GM12865 (cell line): ENCODE data around the gene ARSJ.

Experiments used
- DNase-seq: peaks from one replicate; pipeline ENCODE4 v3.0.0; 2010; ENCODE audit warnings: low read depth
- H3K4me3 ChIP-seq: 2 replicates; pipeline ENCODE4 v1.5.1; 2011; ENCODE audit warnings: mild to moderate bottlenecking, low read depth, low read length, control low read depth
- TF ChIP-seq, protein P1 (sequence below): IDR thresholded peaks from 2 replicates; pipeline ENCODE4 v1.5.1; 2011; ENCODE audit warnings: low read length, control low read depth, low read depth, inconsistent platforms; ENCODE audit not compliant: insufficient read depth; ENCODE audit errors: missing control alignments

The ARSJ gene

DNA sequence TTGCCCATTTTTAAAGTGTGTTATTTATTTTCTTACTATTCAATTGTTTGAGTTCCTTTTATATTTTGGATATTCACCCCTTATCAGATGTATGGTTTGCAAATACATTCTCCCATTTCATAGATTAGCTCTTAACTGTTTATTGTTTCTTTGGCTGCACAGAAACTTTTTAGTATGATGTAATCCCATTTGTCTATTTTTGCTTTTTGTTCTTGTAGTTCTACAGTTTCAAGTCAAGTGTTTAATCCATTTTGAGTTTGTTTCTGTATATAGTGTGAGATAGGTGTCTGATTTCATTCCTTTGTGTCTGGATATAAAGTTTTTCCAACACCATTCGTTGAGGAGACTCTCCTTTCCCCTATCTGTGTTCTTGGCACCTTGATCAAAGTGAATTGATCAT lies 120.5 kb downstream of the ARSJ start:
- no peak overlapping the region for H3K4me3 ChIP-seq
- DNase-seq: no peak
- TF ChIP-seq, protein P1, sequence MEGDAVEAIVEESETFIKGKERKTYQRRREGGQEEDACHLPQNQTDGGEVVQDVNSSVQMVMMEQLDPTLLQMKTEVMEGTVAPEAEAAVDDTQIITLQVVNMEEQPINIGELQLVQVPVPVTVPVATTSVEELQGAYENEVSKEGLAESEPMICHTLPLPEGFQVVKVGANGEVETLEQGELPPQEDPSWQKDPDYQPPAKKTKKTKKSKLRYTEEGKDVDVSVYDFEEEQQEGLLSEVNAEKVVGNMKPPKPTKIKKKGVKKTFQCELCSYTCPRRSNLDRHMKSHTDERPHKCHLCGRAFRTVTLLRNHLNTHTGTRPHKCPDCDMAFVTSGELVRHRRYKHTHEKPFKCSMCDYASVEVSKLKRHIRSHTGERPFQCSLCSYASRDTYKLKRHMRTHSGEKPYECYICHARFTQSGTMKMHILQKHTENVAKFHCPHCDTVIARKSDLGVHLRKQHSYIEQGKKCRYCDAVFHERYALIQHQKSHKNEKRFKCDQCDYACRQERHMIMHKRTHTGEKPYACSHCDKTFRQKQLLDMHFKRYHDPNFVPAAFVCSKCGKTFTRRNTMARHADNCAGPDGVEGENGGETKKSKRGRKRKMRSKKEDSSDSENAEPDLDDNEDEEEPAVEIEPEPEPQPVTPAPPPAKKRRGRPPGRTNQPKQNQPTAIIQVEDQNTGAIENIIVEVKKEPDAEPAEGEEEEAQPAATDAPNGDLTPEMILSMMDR: no peak

DNA sequence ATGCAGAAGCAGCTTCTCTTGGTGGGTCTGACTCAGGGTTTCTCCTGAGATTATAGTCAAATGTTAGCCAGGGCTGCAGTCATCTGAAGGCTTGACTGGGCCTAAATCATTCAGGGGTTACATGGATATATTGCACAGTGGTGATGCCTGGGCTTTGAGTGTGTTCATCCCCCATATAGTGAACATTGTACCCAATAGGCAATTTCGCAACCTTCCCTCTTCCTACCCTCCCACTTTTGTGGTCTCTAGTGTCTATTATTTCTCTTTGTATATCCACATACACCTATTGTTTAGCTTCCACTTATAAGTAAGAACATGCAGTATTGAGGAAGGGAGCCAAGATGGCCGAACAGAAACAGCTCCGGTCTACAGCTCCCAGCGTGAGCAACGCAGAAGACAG lies 127.6 kb downstream of the ARSJ start:
- DNase-seq: no peak
- no peak overlapping the region for H3K4me3 ChIP-seq
- TF ChIP-seq, protein P1: no peak
